NCI-H2196 treated with DMSO at 0.1 percent for 48 hours (cell line): ENCODE data around the gene DCAF17.

ENCODE experiments used
- DNase-seq: peaks from one replicate; lab custom pipeline; 2025; ENCODE audit not compliant: unreplicated experiment; lab: John Stamatoyannopoulos, UW

Gene DCAF17

GRCh38 chr2:171434013-171434989 lies at the start of gene DCAF17:
Gene DCAF17 (plus strand): TSS chr2:171434226. CDS start chr2:171434578, 352 bp downstream.
- peak; percentile 95 for DNase-seq

- DNase-seq: no peak
These were observed 47.4 kb upstream of the DCAF17 start for GRCh38 chr2:171386627-171387026.

GRCh38 chr2:171387052-171387451 lies 47.0 kb upstream of the DCAF17 start:
- DNase-seq: no peak

GRCh38 chr2:171389325-171389724 lies 44.7 kb upstream of the DCAF17 start:
- no peak for DNase-seq

GRCh38 chr2:171389780-171390179 lies 44.2 kb upstream of the DCAF17 start:
- DNase-seq: no peak

- DNase-seq: no peak
These were observed 43.0 kb upstream of the DCAF17 start for GRCh38 chr2:171390941-171391516.

GRCh38 chr2:171391532-171391931 lies 42.5 kb upstream of the DCAF17 start:
- DNase-seq: no peak

GRCh38 chr2:171393487-171393886 lies 40.5 kb upstream of the DCAF17 start:
- no peak for DNase-seq

- DNase-seq: no peak
These were observed 39.8 kb upstream of the DCAF17 start for GRCh38 chr2:171394164-171394740.

GRCh38 chr2:171399292-171399691 lies 34.7 kb upstream of the DCAF17 start:
- DNase-seq: no peak

- DNase-seq: no peak
These were observed 33.6 kb upstream of the DCAF17 start for GRCh38 chr2:171400395-171400794.

- no peak for DNase-seq
These were observed 32.1 kb upstream of the DCAF17 start for GRCh38 chr2:171401947-171402346.

GRCh38 chr2:171402906-171403580 lies 31.0 kb upstream of the DCAF17 start:
- no peak for DNase-seq

- DNase-seq: no peak
These were observed 29.8 kb upstream of the DCAF17 start for GRCh38 chr2:171404261-171404660.

- no peak for DNase-seq
These were observed 29.3 kb upstream of the DCAF17 start for GRCh38 chr2:171404719-171405118.

GRCh38 chr2:171405546-171405945 lies 28.5 kb upstream of the DCAF17 start:
- DNase-seq: no peak

GRCh38 chr2:171406044-171406443 lies 28.0 kb upstream of the DCAF17 start:
- no peak for DNase-seq

- no peak for DNase-seq
These were observed 26.9 kb upstream of the DCAF17 start for GRCh38 chr2:171407030-171407675.

GRCh38 chr2:171407676-171408044 lies 26.4 kb upstream of the DCAF17 start:
- DNase-seq: no peak

- no peak for DNase-seq
These were observed 24.5 kb upstream of the DCAF17 start for GRCh38 chr2:171409436-171409971.

GRCh38 chr2:171410101-171410500 lies 23.9 kb upstream of the DCAF17 start:
- no peak for DNase-seq
